ENCODE data around the gene LIN7A.

Gene LIN7A

DNA sequence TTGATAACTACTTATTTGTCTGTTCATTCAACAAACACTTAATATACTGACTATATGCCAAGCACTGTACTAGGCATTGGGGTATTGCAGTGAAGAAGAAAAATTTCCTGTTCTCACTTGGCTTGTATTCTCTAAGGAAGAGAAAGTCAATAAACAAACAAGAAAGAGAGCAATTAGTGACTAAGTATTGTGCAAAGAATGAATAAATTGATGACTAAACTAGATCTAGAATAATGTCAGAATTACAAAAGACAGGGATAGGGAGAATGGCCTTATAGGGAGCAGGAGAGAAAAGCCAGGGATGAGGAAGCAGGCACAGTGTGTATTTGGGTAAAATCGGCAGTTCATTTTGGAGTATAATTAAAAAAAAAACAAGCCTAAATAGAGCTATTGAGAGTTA is 4.2 kb upstream of the LIN7A start:
- no peak overlapping the region for H3K4me3 ChIP-seq (replicated peaks in 1 of 2; ENCODE audit: low read depth in 2 of 2, low read length in 2 of 2)
- TF ChIP-seq CTCF (IDR thresholded peaks at IDR 0.05; ENCODE audit: low read depth, low read length): no peak
- DNase-seq (ENCODE audit: low read depth in 2 of 2): peak in 1 of 2 donors; percentile 37

GRCh38 chr12:80939231-80939950 is 1.7 kb upstream of the LIN7A start:
- DNase-seq (ENCODE audit: low read depth in 2 of 2): peak; percentile 5 to 58
- TF ChIP-seq CTCF (IDR thresholded peaks at IDR 0.05; ENCODE audit: low read depth, low read length): no peak
- H3K4me3 ChIP-seq (replicated peaks in 1 of 2; ENCODE audit: low read depth in 2 of 2, low read length in 2 of 2): no peak overlapping the region

- TF ChIP-seq CTCF (IDR thresholded peaks at IDR 0.05; ENCODE audit: low read depth, low read length): no peak
- DNase-seq (ENCODE audit: low read depth in 2 of 2): peak in 1 of 2 donors; percentile 18
- H3K4me3 ChIP-seq (replicated peaks in 1 of 2; ENCODE audit: low read depth in 2 of 2, low read length in 2 of 2): peak overlapping the region in 1 of 2 donors; percentile 72
These were observed 663 bp upstream of the LIN7A start for GRCh38 chr12:80938397-80938796.

DNA sequence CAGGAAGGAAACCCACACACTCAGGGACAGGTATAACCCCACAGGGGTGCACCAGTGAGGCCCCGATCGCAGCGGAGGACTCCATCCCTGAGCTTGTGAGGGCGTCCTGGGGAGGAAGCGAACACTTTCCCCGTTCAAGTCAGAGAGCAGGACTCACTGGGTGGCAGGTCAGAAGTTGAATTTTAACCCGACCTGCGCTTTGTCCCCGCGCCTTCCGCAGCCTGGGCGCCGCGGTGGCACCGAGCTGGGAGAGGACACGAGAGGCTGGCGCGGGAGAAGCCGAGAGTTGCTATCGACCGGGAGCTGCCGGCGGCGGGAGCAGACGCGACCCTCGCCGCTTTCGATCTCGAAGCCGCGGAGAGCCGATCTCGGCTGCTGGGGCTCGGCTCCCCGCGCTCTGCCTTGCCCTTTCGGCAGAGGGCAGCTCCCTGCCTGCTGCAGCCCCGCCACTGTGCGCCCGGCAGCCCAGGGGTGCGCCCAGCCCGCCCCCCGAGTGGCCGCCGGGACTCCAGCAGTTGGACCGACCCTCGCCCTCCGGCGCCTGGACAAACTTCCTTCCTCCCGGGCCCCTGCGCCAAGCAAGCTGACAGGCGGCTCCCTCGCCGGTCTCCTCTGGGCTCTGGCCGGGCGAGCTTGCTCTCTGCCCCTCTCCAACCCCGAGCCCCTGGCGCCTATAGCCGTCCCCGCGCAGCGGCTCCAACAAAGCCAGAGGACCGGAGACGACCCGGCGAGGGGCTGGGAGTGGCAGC is 918 bp downstream of the LIN7A start:
- TF ChIP-seq CTCF (IDR thresholded peaks at IDR 0.05; ENCODE audit: low read depth, low read length): no peak
- DNase-seq (ENCODE audit: low read depth in 2 of 2): peak; percentile 52 to 55
- peak overlapping the region; percentile 72 to 76 for H3K4me3 ChIP-seq (replicated peaks in 1 of 2; ENCODE audit: low read depth in 2 of 2, low read length in 2 of 2)

DNA sequence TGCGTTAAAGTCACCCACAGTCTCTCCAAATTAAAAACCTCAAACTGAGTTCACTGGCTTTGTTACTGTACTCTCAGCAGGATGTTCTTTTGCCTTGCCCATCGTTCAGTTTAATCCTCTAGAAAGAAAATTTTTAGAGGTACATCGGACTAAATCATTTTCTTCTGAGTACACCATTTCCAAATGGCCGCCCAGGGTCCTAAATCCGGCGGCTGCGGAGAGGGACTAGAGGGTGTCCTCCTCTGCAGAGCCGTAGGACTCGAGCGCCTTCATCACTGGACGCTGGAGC is 1.4 kb downstream of the LIN7A start:
- H3K4me3 ChIP-seq (replicated peaks in 1 of 2; ENCODE audit: low read depth in 2 of 2, low read length in 2 of 2): peak overlapping the region; percentile 72 to 76
- DNase-seq (ENCODE audit: low read depth in 2 of 2): no peak
- no peak for TF ChIP-seq CTCF (IDR thresholded peaks at IDR 0.05; ENCODE audit: low read depth, low read length)

DNA sequence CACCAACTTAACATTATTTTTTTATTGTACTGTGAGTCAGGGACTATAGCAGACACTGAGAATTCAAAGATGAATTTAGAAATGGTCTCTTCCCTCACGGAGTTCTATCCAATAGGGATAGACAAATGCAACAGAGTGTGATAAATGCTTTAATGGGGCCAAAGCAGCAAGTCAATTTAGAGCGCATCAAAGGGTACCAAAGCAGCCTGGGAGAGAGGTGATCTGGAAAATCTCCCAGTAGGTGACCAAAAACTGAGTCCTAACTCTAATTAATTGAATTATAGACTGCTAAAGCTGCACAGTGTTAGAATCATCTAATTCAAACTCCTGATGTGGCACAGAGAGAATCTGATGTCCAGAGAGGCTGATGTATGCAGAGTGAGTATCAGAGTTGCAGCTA is 2.6 kb downstream of the LIN7A start:
- TF ChIP-seq CTCF (IDR thresholded peaks at IDR 0.05; ENCODE audit: low read depth, low read length): no peak
- H3K4me3 ChIP-seq (replicated peaks in 1 of 2; ENCODE audit: low read depth in 2 of 2, low read length in 2 of 2): no peak overlapping the region

More for the DNA sequence above, 2.6 kb downstream of the LIN7A start:
- no peak for DNase-seq (ENCODE audit: low read depth in 2 of 2)

Data from cardiac fibroblast (primary cell).